ENCODE results near the gene TRIML2. TPM values are rescaled to one million over a fixed set of nuclear protein-coding genes. Genes with fewer than 3 reads are reported as not detected.
A peak's percentile ranks its signal among the peaks of the same experiment; 100 is the strongest.

TRIML2 gene
- total and polyA plus RNA-seq, 9 of the 15 experiments (the other 6 are each of a cell fraction or from before 2014, with no cell fraction given), result 0.03 to 0.16 TPM; not detected in 7

DNA sequence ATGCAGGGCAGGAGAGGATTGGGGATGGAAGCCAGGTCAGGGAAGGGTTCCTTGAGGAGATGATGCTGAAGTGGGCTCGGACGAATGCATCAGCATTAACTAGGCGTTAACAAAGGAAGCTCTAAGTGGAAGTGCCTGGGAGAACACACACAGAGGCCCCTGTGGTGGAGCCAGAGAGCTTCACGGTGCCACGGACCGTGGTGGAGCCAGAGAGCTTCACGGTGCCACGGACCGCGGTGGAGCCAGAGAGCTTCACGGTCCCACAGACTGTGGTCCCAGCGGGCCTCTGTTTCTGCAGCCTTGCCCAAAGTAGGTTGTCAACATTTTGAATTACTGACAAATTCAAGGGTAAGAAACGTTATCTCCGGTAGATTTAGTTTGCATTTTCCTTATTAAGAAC is 48.3 kb downstream of the TRIML2 start:
- POLR2A ChIA-PET, result no interaction called here
- no peak overlapping the region for H3K4me2 ChIP-seq (ENCODE audit: insufficient read depth, low read length)
- intact Hi-C loops (cut with micrococcal nuclease) (no loop called here), in situ Hi-C loops (cut with MboI) (no loop called here)
- CTCF ChIA-PET (ENCODE audit: low intra/inter-chr PET ratio), result no interaction called here
- H3K36me3 ChIP-seq (ENCODE audit: control insufficient read depth, insufficient read depth, low read length), result no peaks in the 10 kb centered on the region
- H3K79me2 ChIP-seq (ENCODE audit: control insufficient read depth, insufficient read depth, low read length), result no peaks in the 10 kb centered on the region
- no peaks in the 10 kb centered on the region for H3K9me3 ChIP-seq (replicated peaks; ENCODE audit: control insufficient read depth, insufficient read depth, low read depth, low read length)
- DNase-seq (ENCODE audit: extremely low read depth in 1 of 4, low spot score in 3 of 4) (peak in 1 of 4 experiments; percentile 5), FAIRE-seq (no peak), ATAC-seq (no peak)
- H2AFZ ChIP-seq (ENCODE audit: low read depth, low read length), result no peak overlapping the region
- no peaks in the 10 kb centered on the region for H3K4me1 ChIP-seq (replicated peaks in 1 of 2; ENCODE audit: control insufficient read depth in 2 of 2, insufficient read depth in 2 of 2, low read length in 2 of 2)
- no TSS peak for BruUV-seq (replicated peaks)
- H3K9ac ChIP-seq (ENCODE audit: insufficient read depth in 1 of 2, low read depth in 2 of 2, low read length in 2 of 2), result no peak overlapping the region
- TF ChIP-seq HINFP (tag; conservative IDR thresholded peaks at IDR 0.05; ENCODE audit: low read depth), result peak; percentile 71
- TF ChIP-seq CC2D1A (IDR thresholded peaks at IDR 0.05), result peak; percentile 78; the same call in 1 of the 2 replicates
- TF ChIP-seq, protein P1, sequence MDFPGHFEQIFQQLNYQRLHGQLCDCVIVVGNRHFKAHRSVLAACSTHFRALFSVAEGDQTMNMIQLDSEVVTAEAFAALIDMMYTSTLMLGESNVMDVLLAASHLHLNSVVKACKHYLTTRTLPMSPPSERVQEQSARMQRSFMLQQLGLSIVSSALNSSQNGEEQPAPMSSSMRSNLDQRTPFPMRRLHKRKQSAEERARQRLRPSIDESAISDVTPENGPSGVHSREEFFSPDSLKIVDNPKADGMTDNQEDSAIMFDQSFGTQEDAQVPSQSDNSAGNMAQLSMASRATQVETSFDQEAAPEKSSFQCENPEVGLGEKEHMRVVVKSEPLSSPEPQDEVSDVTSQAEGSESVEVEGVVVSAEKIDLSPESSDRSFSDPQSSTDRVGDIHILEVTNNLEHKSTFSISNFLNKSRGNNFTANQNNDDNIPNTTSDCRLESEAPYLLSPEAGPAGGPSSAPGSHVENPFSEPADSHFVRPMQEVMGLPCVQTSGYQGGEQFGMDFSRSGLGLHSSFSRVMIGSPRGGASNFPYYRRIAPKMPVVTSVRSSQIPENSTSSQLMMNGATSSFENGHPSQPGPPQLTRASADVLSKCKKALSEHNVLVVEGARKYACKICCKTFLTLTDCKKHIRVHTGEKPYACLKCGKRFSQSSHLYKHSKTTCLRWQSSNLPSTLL (IDR thresholded peaks at IDR 0.05), result peak; percentile 82
- no peak for TF ChIP-seq ZNF668 (CRISPR knock-in tag; IDR thresholded peaks at IDR 0.05)
- TF ChIP-seq ZNF41 (CRISPR knock-in tag; conservative IDR thresholded peaks at IDR 0.05), result no peak
- H4K20me1 ChIP-seq (replicated peaks; ENCODE audit: control insufficient read depth, insufficient read depth, low read length), result no peaks in the 10 kb centered on the region
- H3K27me3 ChIP-seq (ENCODE audit: control insufficient read depth in 2 of 2, insufficient read depth in 2 of 2, low read length in 2 of 2), result no peaks in the 10 kb centered on the region
- H3K9me1 ChIP-seq (ENCODE audit: control insufficient read depth, insufficient read depth, low read length), result no peaks in the 10 kb centered on the region
- H3K4me3 ChIP-seq, result no peak overlapping the region
- no peak overlapping the region for H3K27ac ChIP-seq (ENCODE audit: extremely low read depth, low read depth, low read length)
- WGBS (ENCODE audit: insufficient coverage, low coverage, missing lambda C conversion rate), result 9% methylated on average over 14 of the region's 14 CpGs
